Caco-2 (cell line): ENCODE data around the gene MOV10. TPM values are rescaled to one million over a fixed set of nuclear protein-coding genes. Genes with fewer than 3 reads are reported as not detected.

Source experiments
- BruUV-seq: library from RNA; stranded (reverse); fragments of 400-500 nt; replicated peaks from 2 replicates; lab custom pipeline; 2021; lab: Mats Ljungman, UMichigan
- CTCF ChIA-PET: fragments of 300-600 bp; sonication (Branson Sonifier 250); formaldehyde crosslinking; loops from one replicate; lab custom pipeline; 2022; ENCODE audit warnings: antibody characterized with exemption; lab: Charles Lee
- POLR2A ChIA-PET: fragments of 300-600 bp; sonication (Branson Sonifier 250); formaldehyde crosslinking; loops from one replicate; lab custom pipeline; 2022; ENCODE audit warnings: antibody characterized with exemption; lab: Charles Lee
- DNase-seq, 2 experiments: peaks; one replicate each; pipeline versions ENCODE4 v3.0.0 to v3.0.0-alpha.2; 2020 to 2022
- H3K27me3 ChIP-seq: replicated peaks from 2 replicates; pipeline ENCODE4 v1.6.0; 2011; ENCODE audit warnings: low read length; ENCODE audit not compliant: control insufficient read depth, insufficient read depth
- H3K36me3 ChIP-seq: 2 replicates; pipeline ENCODE4 v1.5.1; 2011; ENCODE audit warnings: low read length; ENCODE audit not compliant: control insufficient read depth, insufficient read depth
- H3K4me1 ChIP-seq: fragments of 250-450 bp; sonication (Bioruptor Pico); 2 replicates; pipeline ENCODE4 v1.5.1; 2020; ENCODE audit warnings: mild to moderate bottlenecking
- H3K4me3 ChIP-seq: 2 replicates; pipeline ENCODE4 v1.5.1; 2011; ENCODE audit warnings: low read depth, mild to moderate bottlenecking, control low read depth, low read length
- H3K9me3 ChIP-seq: fragments of 250-450 bp; sonication (Bioruptor Pico); 2 replicates; pipeline ENCODE4 v1.5.1; 2020; ENCODE audit warnings: mild to moderate bottlenecking, moderate library complexity
- H3K27ac Mint-ChIP-seq: one replicate; pipeline ENCODE4 v1.8.0; 2022; ENCODE audit warnings: mixed read lengths; ENCODE audit not compliant: unreplicated experiment
- H3K27me3 Mint-ChIP-seq: one replicate; pipeline ENCODE4 v1.8.0; 2022; ENCODE audit warnings: mixed read lengths; ENCODE audit not compliant: insufficient read depth, unreplicated experiment
- H3K36me3 Mint-ChIP-seq: one replicate; pipeline ENCODE4 v1.8.0; 2022; ENCODE audit warnings: mild to moderate bottlenecking, mixed read lengths; ENCODE audit not compliant: insufficient read depth, unreplicated experiment
- H3K4me1 Mint-ChIP-seq: one replicate; pipeline ENCODE4 v1.8.0; 2022; ENCODE audit warnings: low read depth, mixed read lengths; ENCODE audit not compliant: unreplicated experiment
- H3K4me3 Mint-ChIP-seq: one replicate; pipeline ENCODE4 v1.8.0; 2022; ENCODE audit warnings: mild to moderate bottlenecking, moderate library complexity, mixed read lengths; ENCODE audit not compliant: unreplicated experiment
- H3K9me3 Mint-ChIP-seq: one replicate; pipeline ENCODE4 v1.8.0; 2022; ENCODE audit warnings: mixed read lengths; ENCODE audit not compliant: unreplicated experiment
- CTCF ChIP-seq, 2 experiments: fragments of 200-600 bp in 1 of 2; IDR thresholded peaks; 1 replicate in 1 of 2; 2 replicates in 1 of 2; pipeline versions ENCODE4 v1.5.1 to v1.8.0; 2011 to 2022; ENCODE audit warnings: antibody characterized with exemption in 1 of 2, control low read depth in 1 of 2, inconsistent platforms in 1 of 2, low read depth in 1 of 2, low read length in 1 of 2, mild to moderate bottlenecking in 1 of 2, moderate library complexity in 1 of 2; ENCODE audit not compliant: insufficient read depth in 1 of 2, severe bottlenecking in 1 of 2, unreplicated experiment in 1 of 2
- intact Hi-C: fragments of 100-400 bp; cut with micrococcal nuclease; formaldehyde crosslinking; loops from one replicate; pipeline ENCODE4 v1.10.0; 2022; ENCODE audit not compliant: unreplicated experiment
- total RNA-seq: library from RNA; stranded (reverse); gene quantifications from 2 replicates; pipeline ENCODE4 v1.2.3, GENCODE V29; 2022

The MOV10 gene
- total RNA-seq, 1 experiment from 2014 or later = 102 TPM

GRCh38 chr1:112703706-112704105 lies 29.2 kb downstream of the MOV10 start:
- BruUV-seq = no TSS peak
- peak overlapping the region; percentile 88 for H3K4me3 Mint-ChIP-seq
- H3K36me3 Mint-ChIP-seq = peaks cover 71% of the 10 kb centered on the region
- peaks cover 58% of the 10 kb centered on the region for H3K4me1 ChIP-seq
- H3K9me3 Mint-ChIP-seq = no peaks in the 10 kb centered on the region
- H3K27me3 Mint-ChIP-seq = no peaks in the 10 kb centered on the region
- H3K27ac Mint-ChIP-seq = no peak overlapping the region
- TF ChIP-seq CTCF (IDR thresholded peaks at IDR 0.05; ENCODE audit: insufficient read depth in 1 of 2, low read depth in 1 of 2, low read length in 1 of 2, severe bottlenecking in 1 of 2, unreplicated experiment in 1 of 2) = no peak
- ChIA-PET POLR2A (no interaction called here), CTCF (no interaction called here)
- H3K27me3 ChIP-seq = no peaks in the 10 kb centered on the region
- H3K9me3 ChIP-seq = no peaks in the 10 kb centered on the region
- intact Hi-C loops = no loop called here
- H3K36me3 ChIP-seq = no peaks in the 10 kb centered on the region
- H3K4me3 ChIP-seq = no peak overlapping the region
- H3K4me1 Mint-ChIP-seq = peaks cover 34% of the 10 kb centered on the region
- DNase-seq = no peak

- no peak for DNase-seq
- H3K4me3 ChIP-seq = peak overlapping the region; percentile 36
- Mint-ChIP-seq H3K4me1 (peaks cover 27% of the 10 kb centered on the region), H3K9me3 (no peaks in the 10 kb centered on the region), H3K4me3 (peak overlapping the region; percentile 88), H3K27ac (peak overlapping the region; percentile 69), H3K36me3 (peaks cover 63% of the 10 kb centered on the region), H3K27me3 (no peaks in the 10 kb centered on the region)
- no peak for TF ChIP-seq CTCF (IDR thresholded peaks at IDR 0.05; ENCODE audit: insufficient read depth in 1 of 2, low read depth in 1 of 2, low read length in 1 of 2, severe bottlenecking in 1 of 2, unreplicated experiment in 1 of 2)
- BruUV-seq = no TSS peak
- H3K9me3 ChIP-seq = no peaks in the 10 kb centered on the region
- no peaks in the 10 kb centered on the region for H3K27me3 ChIP-seq
- CTCF ChIA-PET = interaction anchor here (0.7 to 1.2 kb wide), 5 partner anchors 11 to 310 kb away, joined by 3 to 7 read pairs (median 4); partner anchors contain the start of genes MOV10 and PPM1J
- POLR2A ChIA-PET = interaction anchor here (0.6 to 1.4 kb wide), 2 partner anchors 30 to 310 kb away, joined by 3 to 6 read pairs; partner anchors contain the start of gene MOV10
- intact Hi-C loops = no loop called here
- no peaks in the 10 kb centered on the region for H3K36me3 ChIP-seq
- peaks cover 55% of the 10 kb centered on the region for H3K4me1 ChIP-seq
Observed at GRCh38 chr1:112704391-112704933, 30.0 kb downstream of the MOV10 start.

- H3K9me3 ChIP-seq = no peaks in the 10 kb centered on the region
- Mint-ChIP-seq H3K36me3 (peaks cover 57% of the 10 kb centered on the region), H3K4me3 (peak overlapping the region; percentile 88), H3K27ac (peak overlapping the region; percentile 69), H3K9me3 (no peaks in the 10 kb centered on the region), H3K4me1 (peaks cover 23% of the 10 kb centered on the region), H3K27me3 (no peaks in the 10 kb centered on the region)
- H3K4me3 ChIP-seq = peak overlapping the region; percentile 84
- POLR2A ChIA-PET = interaction anchor here (0.6 to 1.4 kb wide), 2 partner anchors 30 to 311 kb away, joined by 3 to 6 read pairs; partner anchors contain the start of gene MOV10
- no peaks in the 10 kb centered on the region for H3K36me3 ChIP-seq
- intact Hi-C loops = loop anchor here (5.0 kb wide), 1 partner anchor 203 kb away; no protein-coding TSS in a partner anchor
- CTCF ChIA-PET = interaction anchor here (0.7 to 1.2 kb wide), 5 partner anchors 10 to 310 kb away, joined by 3 to 7 read pairs (median 4); partner anchors contain the start of genes MOV10 and PPM1J
- no peaks in the 10 kb centered on the region for H3K27me3 ChIP-seq
- BruUV-seq = no TSS peak
- DNase-seq = peak; percentile 82 to 89
- TF ChIP-seq CTCF (IDR thresholded peaks at IDR 0.05; ENCODE audit: insufficient read depth in 1 of 2, low read depth in 1 of 2, low read length in 1 of 2, severe bottlenecking in 1 of 2, unreplicated experiment in 1 of 2) = no peak
- peaks cover 48% of the 10 kb centered on the region for H3K4me1 ChIP-seq
Observed at GRCh38 chr1:112704934-112705627, 30.6 kb downstream of the MOV10 start.
